ENCODE measurements around the gene SAP25. TPM values are rescaled to one million over a fixed set of nuclear protein-coding genes. Genes with fewer than 3 reads are reported as not detected.
A peak's percentile ranks its signal among the peaks of the same experiment; 100 is the strongest.
"Not testable (repeated sequence)": the region's sequence is repeated elsewhere in the genome, so short reads cannot be mapped to it uniquely, and the experiment has no call there.

Gene SAP25
- total RNA-seq, 1 experiment from 2014 or later: 2.0 TPM

DNA sequence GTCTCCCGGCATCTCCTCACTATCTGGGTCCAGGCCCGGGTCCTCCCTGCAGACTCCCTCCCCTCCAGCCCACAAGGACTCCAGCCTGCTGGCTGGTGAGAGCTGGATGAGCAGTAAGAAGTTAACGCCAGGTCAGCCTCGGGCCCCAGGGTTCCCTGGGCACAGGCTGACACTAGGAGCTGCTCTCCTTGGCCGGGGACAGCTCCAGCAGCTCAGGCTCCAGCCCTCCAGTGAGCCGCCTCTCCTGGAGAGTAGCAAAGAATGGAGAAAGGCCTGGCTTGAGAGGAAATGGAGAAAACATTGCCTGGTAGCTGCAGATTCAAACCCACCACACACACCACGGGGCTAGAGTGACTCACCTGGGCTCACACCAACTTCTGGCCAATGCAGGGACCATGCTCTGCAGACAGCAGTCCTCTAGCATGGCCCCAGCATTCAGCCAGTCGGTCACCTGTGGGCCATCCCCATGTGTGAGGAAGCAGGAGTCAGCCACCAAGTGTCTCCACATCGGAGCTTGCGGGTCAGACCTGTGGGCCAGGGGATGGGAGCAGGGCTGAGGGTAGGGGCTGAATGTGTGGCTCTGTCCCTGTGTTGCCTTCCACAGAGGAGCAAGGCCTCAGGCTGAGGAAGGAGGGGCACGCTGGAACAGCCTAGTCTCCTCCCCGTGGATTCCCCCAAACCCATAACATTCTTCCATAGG, 6.5 kb downstream of the SAP25 start:
- peaks cover 76% of the 10 kb centered on the region for H3K36me3 Mint-ChIP-seq (ENCODE audit: insufficient read depth, unreplicated experiment)
- no peaks in the 10 kb centered on the region for H3K27me3 ChIP-seq (replicated peaks; ENCODE audit: control insufficient read depth, insufficient read depth, low read length)
- POLR2A ChIA-PET: interaction anchor here (0.6 to 1.0 kb wide), 2 partner anchors 19 to 123 kb away, joined by 3 read pairs; partner anchors contain the start of gene FBXO24
- H3K4me3 ChIP-seq (ENCODE audit: low read depth, low read length): no peak overlapping the region
- DNase-seq: no peak
- H3K4me1 ChIP-seq: peaks cover 26% of the 10 kb centered on the region
- no peaks in the 10 kb centered on the region for H3K9me3 ChIP-seq
- no peak overlapping the region for H3K27ac Mint-ChIP-seq (ENCODE audit: unreplicated experiment)
- CTCF ChIA-PET: interaction anchor here (0.5 to 1.1 kb wide), 2 partner anchors 7 to 34 kb away, joined by 3 read pairs; no protein-coding TSS in a partner anchor
- no peak overlapping the region for H3K4me3 Mint-ChIP-seq (ENCODE audit: unreplicated experiment)
- peaks cover 13% of the 10 kb centered on the region for H3K4me1 Mint-ChIP-seq (ENCODE audit: low read depth, unreplicated experiment)
- no peaks in the 10 kb centered on the region for H3K9me3 Mint-ChIP-seq (ENCODE audit: unreplicated experiment)
- no peaks in the 10 kb centered on the region for H3K27me3 Mint-ChIP-seq (ENCODE audit: insufficient read depth, unreplicated experiment)
- intact Hi-C loops (cut with micrococcal nuclease; ENCODE audit: unreplicated experiment): no loop called here
- TF ChIP-seq, protein P1, sequence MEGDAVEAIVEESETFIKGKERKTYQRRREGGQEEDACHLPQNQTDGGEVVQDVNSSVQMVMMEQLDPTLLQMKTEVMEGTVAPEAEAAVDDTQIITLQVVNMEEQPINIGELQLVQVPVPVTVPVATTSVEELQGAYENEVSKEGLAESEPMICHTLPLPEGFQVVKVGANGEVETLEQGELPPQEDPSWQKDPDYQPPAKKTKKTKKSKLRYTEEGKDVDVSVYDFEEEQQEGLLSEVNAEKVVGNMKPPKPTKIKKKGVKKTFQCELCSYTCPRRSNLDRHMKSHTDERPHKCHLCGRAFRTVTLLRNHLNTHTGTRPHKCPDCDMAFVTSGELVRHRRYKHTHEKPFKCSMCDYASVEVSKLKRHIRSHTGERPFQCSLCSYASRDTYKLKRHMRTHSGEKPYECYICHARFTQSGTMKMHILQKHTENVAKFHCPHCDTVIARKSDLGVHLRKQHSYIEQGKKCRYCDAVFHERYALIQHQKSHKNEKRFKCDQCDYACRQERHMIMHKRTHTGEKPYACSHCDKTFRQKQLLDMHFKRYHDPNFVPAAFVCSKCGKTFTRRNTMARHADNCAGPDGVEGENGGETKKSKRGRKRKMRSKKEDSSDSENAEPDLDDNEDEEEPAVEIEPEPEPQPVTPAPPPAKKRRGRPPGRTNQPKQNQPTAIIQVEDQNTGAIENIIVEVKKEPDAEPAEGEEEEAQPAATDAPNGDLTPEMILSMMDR (IDR thresholded peaks at IDR 0.05; ENCODE audit: insufficient read depth in 1 of 2, low read depth in 1 of 2, low read length in 1 of 2, severe bottlenecking in 1 of 2, unreplicated experiment in 1 of 2): no peak
- H3K36me3 ChIP-seq (ENCODE audit: control insufficient read depth, insufficient read depth, low read length): no peaks in the 10 kb centered on the region; the same call in 1 of the 2 replicates
- no TSS peak for BruUV-seq (replicated peaks)

GRCh38 chr7:100566018-100566531, 7.6 kb downstream of the SAP25 start:
- no peaks in the 10 kb centered on the region for H3K27me3 ChIP-seq (replicated peaks; ENCODE audit: control insufficient read depth, insufficient read depth, low read length)
- H3K4me3 ChIP-seq (ENCODE audit: low read depth, low read length): no peak overlapping the region
- H3K9me3 Mint-ChIP-seq (ENCODE audit: unreplicated experiment): no peaks in the 10 kb centered on the region
- CTCF ChIA-PET: interaction anchor here (0.7 to 3.1 kb wide), 2 partner anchors 20 to 23 kb away, joined by 3 to 15 read pairs; partner anchors contain the start of genes FBXO24 and LRCH4
- H3K36me3 Mint-ChIP-seq (ENCODE audit: insufficient read depth, unreplicated experiment): peaks cover 65% of the 10 kb centered on the region
- no peaks in the 10 kb centered on the region for H3K27me3 Mint-ChIP-seq (ENCODE audit: insufficient read depth, unreplicated experiment)
- H3K9me3 ChIP-seq: no peaks in the 10 kb centered on the region
- TF ChIP-seq, protein P1 (IDR thresholded peaks at IDR 0.05; ENCODE audit: insufficient read depth in 1 of 2, low read depth in 1 of 2, low read length in 1 of 2, severe bottlenecking in 1 of 2, unreplicated experiment in 1 of 2): no peak
- POLR2A ChIA-PET: interaction anchor here (1.0 kb wide), 1 partner anchor 20 kb away, joined by 3 read pairs; the partner anchor contains the start of gene FBXO24
- no peak overlapping the region for H3K4me3 Mint-ChIP-seq (ENCODE audit: unreplicated experiment)
- no peak for DNase-seq
- no TSS peak for BruUV-seq (replicated peaks)
- H3K27ac Mint-ChIP-seq (ENCODE audit: unreplicated experiment): no peak overlapping the region
- intact Hi-C loops (cut with micrococcal nuclease; ENCODE audit: unreplicated experiment): no loop called here
- peaks cover 15% of the 10 kb centered on the region for H3K4me1 ChIP-seq
- peaks cover 7% of the 10 kb centered on the region for H3K4me1 Mint-ChIP-seq (ENCODE audit: low read depth, unreplicated experiment)
- H3K36me3 ChIP-seq (ENCODE audit: control insufficient read depth, insufficient read depth, low read length): no peaks in the 10 kb centered on the region; the same call in 1 of the 2 replicates

- POLR2A ChIA-PET: interaction anchor here (0.5 kb wide), 1 partner anchor 462 kb away, joined by 3 read pairs; no protein-coding TSS in a partner anchor
- H3K27me3 ChIP-seq (replicated peaks; ENCODE audit: control insufficient read depth, insufficient read depth, low read length): no peaks in the 10 kb centered on the region
- TF ChIP-seq, protein P1 (IDR thresholded peaks at IDR 0.05; ENCODE audit: insufficient read depth in 1 of 2, low read depth in 1 of 2, low read length in 1 of 2, severe bottlenecking in 1 of 2, unreplicated experiment in 1 of 2): no peak
- no peaks in the 10 kb centered on the region for H3K9me3 Mint-ChIP-seq (ENCODE audit: unreplicated experiment)
- intact Hi-C loops (cut with micrococcal nuclease; ENCODE audit: unreplicated experiment): no loop called here
- peaks cover 55% of the 10 kb centered on the region for H3K36me3 Mint-ChIP-seq (ENCODE audit: insufficient read depth, unreplicated experiment)
- H3K36me3 ChIP-seq (ENCODE audit: control insufficient read depth, insufficient read depth, low read length): no peaks in the 10 kb centered on the region; the same call in 1 of the 2 replicates
- no peaks in the 10 kb centered on the region for H3K9me3 ChIP-seq
- CTCF ChIA-PET: interaction anchor here (0.7 to 3.1 kb wide), 2 partner anchors 21 to 24 kb away, joined by 3 to 15 read pairs; partner anchors contain the start of genes FBXO24 and LRCH4
- no peak overlapping the region for H3K4me3 Mint-ChIP-seq (ENCODE audit: unreplicated experiment)
- no peak overlapping the region for H3K4me3 ChIP-seq (ENCODE audit: low read depth, low read length)
- H3K27me3 Mint-ChIP-seq (ENCODE audit: insufficient read depth, unreplicated experiment): no peaks in the 10 kb centered on the region
- no peak for DNase-seq
- peaks cover 9% of the 10 kb centered on the region; the same call in 1 of the 2 replicates for H3K4me1 ChIP-seq
- H3K4me1 Mint-ChIP-seq (ENCODE audit: low read depth, unreplicated experiment): peaks cover 7% of the 10 kb centered on the region
- TSS peak; percentile 13 for BruUV-seq (replicated peaks)
- peak overlapping the region; percentile 66 for H3K27ac Mint-ChIP-seq (ENCODE audit: unreplicated experiment)
These were observed 8.5 kb downstream of the SAP25 start for GRCh38 chr7:100565133-100565571.

DNA sequence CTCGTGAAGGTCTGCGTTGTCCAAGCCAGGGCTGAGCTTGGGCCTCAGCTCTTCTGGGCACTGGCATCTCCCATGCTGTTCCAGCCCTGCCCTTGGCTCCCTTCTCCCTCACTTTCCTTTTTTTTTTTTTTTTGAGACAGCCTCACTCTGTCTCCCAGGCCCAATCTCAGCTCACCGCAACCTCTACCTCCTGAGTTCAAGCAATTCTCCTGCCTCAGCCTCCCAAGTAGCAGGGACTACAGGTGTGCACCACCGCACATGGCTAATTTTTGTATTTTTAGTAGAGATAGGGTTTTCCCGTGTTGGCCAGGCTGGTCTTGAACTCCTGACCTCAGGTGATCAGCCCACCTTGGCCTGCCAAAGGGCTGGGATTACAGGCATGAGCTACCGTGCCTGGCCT, 9.3 kb downstream of the SAP25 start:
- H3K9me3 Mint-ChIP-seq (ENCODE audit: unreplicated experiment); H3K27me3 ChIP-seq (replicated peaks; ENCODE audit: control insufficient read depth, insufficient read depth, low read length); DNase-seq; H3K9me3 ChIP-seq; H3K4me1 ChIP-seq; H3K36me3 ChIP-seq (ENCODE audit: control insufficient read depth, insufficient read depth, low read length); H3K4me1 Mint-ChIP-seq (ENCODE audit: low read depth, unreplicated experiment); BruUV-seq (replicated peaks); H3K27me3 Mint-ChIP-seq (ENCODE audit: insufficient read depth, unreplicated experiment); H3K4me3 Mint-ChIP-seq (ENCODE audit: unreplicated experiment); H3K4me3 ChIP-seq (ENCODE audit: low read depth, low read length); intact Hi-C loops (cut with micrococcal nuclease; ENCODE audit: unreplicated experiment): not testable (repeated sequence)
- POLR2A ChIA-PET: interaction anchor here (0.6 to 1.1 kb wide), 3 partner anchors 20 to 76 kb away, joined by 3 read pairs; partner anchors contain the start of gene MOSPD3
- Mint-ChIP-seq H3K36me3 (ENCODE audit: insufficient read depth, unreplicated experiment) (peaks cover 54% of the 10 kb centered on the region), H3K27ac (ENCODE audit: unreplicated experiment) (peak overlapping the region; percentile 66)
- CTCF ChIA-PET: interaction anchor here (3.1 kb wide), 1 partner anchor 22 kb away, joined by 15 read pairs; the partner anchor contains the start of genes FBXO24 and LRCH4

Measured in Caco-2 (cell line).